ENCODE data around the gene LAMA2.

GRCh38 chr6:129089357-129089756 is 206.4 kb downstream of the LAMA2 start:
- TF ChIP-seq, protein P1, sequence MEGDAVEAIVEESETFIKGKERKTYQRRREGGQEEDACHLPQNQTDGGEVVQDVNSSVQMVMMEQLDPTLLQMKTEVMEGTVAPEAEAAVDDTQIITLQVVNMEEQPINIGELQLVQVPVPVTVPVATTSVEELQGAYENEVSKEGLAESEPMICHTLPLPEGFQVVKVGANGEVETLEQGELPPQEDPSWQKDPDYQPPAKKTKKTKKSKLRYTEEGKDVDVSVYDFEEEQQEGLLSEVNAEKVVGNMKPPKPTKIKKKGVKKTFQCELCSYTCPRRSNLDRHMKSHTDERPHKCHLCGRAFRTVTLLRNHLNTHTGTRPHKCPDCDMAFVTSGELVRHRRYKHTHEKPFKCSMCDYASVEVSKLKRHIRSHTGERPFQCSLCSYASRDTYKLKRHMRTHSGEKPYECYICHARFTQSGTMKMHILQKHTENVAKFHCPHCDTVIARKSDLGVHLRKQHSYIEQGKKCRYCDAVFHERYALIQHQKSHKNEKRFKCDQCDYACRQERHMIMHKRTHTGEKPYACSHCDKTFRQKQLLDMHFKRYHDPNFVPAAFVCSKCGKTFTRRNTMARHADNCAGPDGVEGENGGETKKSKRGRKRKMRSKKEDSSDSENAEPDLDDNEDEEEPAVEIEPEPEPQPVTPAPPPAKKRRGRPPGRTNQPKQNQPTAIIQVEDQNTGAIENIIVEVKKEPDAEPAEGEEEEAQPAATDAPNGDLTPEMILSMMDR (IDR thresholded peaks at IDR 0.05; ENCODE audit: control extremely low read depth in 1 of 3, insufficient read depth in 1 of 3, low read depth in 1 of 3, low read length in 3 of 3), result no peak
- TF ChIP-seq, protein P2, sequence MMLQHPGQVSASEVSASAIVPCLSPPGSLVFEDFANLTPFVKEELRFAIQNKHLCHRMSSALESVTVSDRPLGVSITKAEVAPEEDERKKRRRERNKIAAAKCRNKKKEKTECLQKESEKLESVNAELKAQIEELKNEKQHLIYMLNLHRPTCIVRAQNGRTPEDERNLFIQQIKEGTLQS (IDR thresholded peaks at IDR 0.05; ENCODE audit: insufficient read depth, low read depth, low read length), result no peak
- TF ChIP-seq POLR2A (IDR thresholded peaks at IDR 0.05; ENCODE audit: control extremely low read depth in 1 of 2, low read depth in 2 of 2, low read length in 2 of 2) (no peak), MAX (IDR thresholded peaks at IDR 0.05) (no peak), BRCA1 (IDR thresholded peaks at IDR 0.05; ENCODE audit: low read depth, low read length) (no peak), RAD21 (IDR thresholded peaks at IDR 0.05 in 1 of 2, conservative IDR thresholded peaks at IDR 0.05 in 1 of 2; ENCODE audit: low read depth in 2 of 2, low read length in 2 of 2) (no peak), SIX5 (IDR thresholded peaks at IDR 0.05; ENCODE audit: low read depth, low read length) (no peak), CBX5 (IDR thresholded peaks at IDR 0.05; ENCODE audit: low read depth, low read length) (no peak), EZH2 (IDR thresholded peaks at IDR 0.05; ENCODE audit: low read depth, low read length, severe bottlenecking) (no peak), ZNF274 (IDR thresholded peaks at IDR 0.05; ENCODE audit: borderline replicate concordance, extremely low read depth, low read length) (no peak), MAFK (IDR thresholded peaks at IDR 0.05; ENCODE audit: low read depth, low read length) (no peak)
- TF ChIP-seq, protein P3, sequence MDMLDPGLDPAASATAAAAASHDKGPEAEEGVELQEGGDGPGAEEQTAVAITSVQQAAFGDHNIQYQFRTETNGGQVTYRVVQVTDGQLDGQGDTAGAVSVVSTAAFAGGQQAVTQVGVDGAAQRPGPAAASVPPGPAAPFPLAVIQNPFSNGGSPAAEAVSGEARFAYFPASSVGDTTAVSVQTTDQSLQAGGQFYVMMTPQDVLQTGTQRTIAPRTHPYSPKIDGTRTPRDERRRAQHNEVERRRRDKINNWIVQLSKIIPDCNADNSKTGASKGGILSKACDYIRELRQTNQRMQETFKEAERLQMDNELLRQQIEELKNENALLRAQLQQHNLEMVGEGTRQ (IDR thresholded peaks at IDR 0.05; ENCODE audit: low read length), result no peak
